GM18907 (cell line): ENCODE measurements around the gene TRAPPC6A.

Experiments
- ATAC-seq: cut with Tn5 transposase; IDR thresholded peaks from one replicate; pipeline ENCODE4 v1.9.1; 2021; ENCODE audit warnings: mild to moderate bottlenecking, moderate library complexity; ENCODE audit not compliant: unreplicated experiment

Gene TRAPPC6A

GRCh38 chr19:45133661-45134060, 44.4 kb downstream of the TRAPPC6A start:
- ATAC-seq = no peak

GRCh38 chr19:45130888-45131615, 47.0 kb downstream of the TRAPPC6A start:
- ATAC-seq = no peak

GRCh38 chr19:45130236-45130635, 47.8 kb downstream of the TRAPPC6A start:
- no peak for ATAC-seq

GRCh38 chr19:45128806-45129205, 49.2 kb downstream of the TRAPPC6A start:
- no peak for ATAC-seq

GRCh38 chr19:45128146-45128545, 49.9 kb downstream of the TRAPPC6A start:
- ATAC-seq = no peak

- no peak for ATAC-seq
Observed at GRCh38 chr19:45126654-45127053, 51.4 kb downstream of the TRAPPC6A start.

GRCh38 chr19:45125975-45126493, 52.0 kb downstream of the TRAPPC6A start:
- no peak for ATAC-seq

GRCh38 chr19:45125360-45125759, 52.7 kb downstream of the TRAPPC6A start:
- ATAC-seq = no peak

GRCh38 chr19:45124021-45124420, 54.0 kb downstream of the TRAPPC6A start:
- ATAC-seq = no peak

- no peak for ATAC-seq
Observed at GRCh38 chr19:45123440-45123850, 54.6 kb downstream of the TRAPPC6A start.

- ATAC-seq = no peak
Observed at GRCh38 chr19:45122832-45123231, 55.2 kb downstream of the TRAPPC6A start.

GRCh38 chr19:45121827-45122345, 56.2 kb downstream of the TRAPPC6A start:
- ATAC-seq = no peak

GRCh38 chr19:45119582-45119981, 58.5 kb downstream of the TRAPPC6A start:
- no peak for ATAC-seq

- ATAC-seq = peak; percentile 42
Observed at GRCh38 chr19:45118591-45119355, 59.3 kb downstream of the TRAPPC6A start.

- ATAC-seq = no peak
Observed at GRCh38 chr19:45118106-45118505, 59.9 kb downstream of the TRAPPC6A start.

GRCh38 chr19:45117671-45118070, 60.4 kb downstream of the TRAPPC6A start:
- no peak for ATAC-seq

GRCh38 chr19:45117167-45117594, 60.9 kb downstream of the TRAPPC6A start:
- ATAC-seq = no peak

- ATAC-seq = no peak
Observed at GRCh38 chr19:45115809-45116615, 62.0 kb downstream of the TRAPPC6A start.

- no peak for ATAC-seq
Observed at GRCh38 chr19:45114116-45114515, 63.9 kb downstream of the TRAPPC6A start.

- ATAC-seq = no peak
Observed at GRCh38 chr19:45113628-45114027, 64.4 kb downstream of the TRAPPC6A start.
